ENCODE results near the gene PPARD. TPM values are rescaled to one million over a fixed set of nuclear protein-coding genes. Genes with fewer than 3 reads are reported as not detected.

Gene PPARD
- total RNA-seq (2022), result 26.2 and 26.8 TPM in 2 replicates
- Bru-seq, nascent RNA, result percentile 79 among the genes with signal in this experiment
- percentile 85 among the genes with signal in this experiment for BruChase-seq, experiment 1, labeled RNA remaining after a 6-hour chase
- percentile 82 among the genes with signal in this experiment for BruChase-seq, experiment 2, labeled RNA remaining after a 2-hour chase
- long read RNA-seq, partial matches to known transcripts, result 8 of 16 reads
- long read RNA-seq, other reads (novel, unspliced or antisense), result 6 of 16 reads

- H3K4me1 Mint-ChIP-seq (ENCODE audit: low read depth, unreplicated experiment), result peaks cover 17% of the 10 kb centered on the region
- CTCF ChIA-PET, result interaction anchor here (0.5 to 3.3 kb wide), 16 partner anchors 10 to 123 kb away, joined by 3 to 61 read pairs (median 4); partner anchors contain the start of genes DEF6 and FANCE
- DNase-seq, result peak; percentile 100
- peak; percentile 98 for TF ChIP-seq CTCF (IDR thresholded peaks at IDR 0.05; ENCODE audit: unreplicated experiment)
- H3K27me3 Mint-ChIP-seq (ENCODE audit: unreplicated experiment), result peaks cover 19% of the 10 kb centered on the region
- H3K36me3 Mint-ChIP-seq (ENCODE audit: insufficient read depth, unreplicated experiment), result peaks cover 22% of the 10 kb centered on the region
- H3K9me3 Mint-ChIP-seq (ENCODE audit: low read depth, unreplicated experiment), result no peaks in the 10 kb centered on the region
- BruUV-seq (replicated peaks), result no TSS peak
- H3K4me3 Mint-ChIP-seq (ENCODE audit: low read depth, unreplicated experiment), result peak within 1 kb of the TSS; percentile 83
- intact Hi-C loops (cut with micrococcal nuclease; ENCODE audit: unreplicated experiment), result loop anchor here (1.0 to 5.0 kb wide), 5 partner anchors 45 to 125 kb away; partner anchors contain the start of genes DEF6 and RPL10A
- peak within 1 kb of the TSS; percentile 82 for H3K27ac Mint-ChIP-seq (ENCODE audit: unreplicated experiment)
These were observed at the start of gene PPARD for GRCh38 chr6:35342258-35343091. TSS of gene PPARD (plus strand) at chr6:35342558. CDS start at chr6:35411088, 68,530 bp downstream.

- Mint-ChIP-seq H3K4me3 (ENCODE audit: low read depth, unreplicated experiment) (no peak overlapping the region), H3K36me3 (ENCODE audit: insufficient read depth, unreplicated experiment) (peaks cover 21% of the 10 kb centered on the region), H3K27ac (ENCODE audit: unreplicated experiment) (no peak overlapping the region), H3K9me3 (ENCODE audit: low read depth, unreplicated experiment) (no peaks in the 10 kb centered on the region), H3K4me1 (ENCODE audit: low read depth, unreplicated experiment) (no peaks in the 10 kb centered on the region), H3K27me3 (ENCODE audit: unreplicated experiment) (no peaks in the 10 kb centered on the region)
- DNase-seq, result no peak
- CTCF ChIA-PET, result interaction anchor here (0.5 to 1.7 kb wide), 7 partner anchors 9 to 229 kb away, joined by 3 to 13 read pairs (median 3); partner anchors contain the start of gene FANCE
- TF ChIP-seq CTCF (IDR thresholded peaks at IDR 0.05; ENCODE audit: unreplicated experiment), result no peak
- intact Hi-C loops (cut with micrococcal nuclease; ENCODE audit: unreplicated experiment), result loop anchor here (10.0 kb wide), 1 partner anchor 261 kb away; no protein-coding TSS in a partner anchor
- BruUV-seq (replicated peaks), result no TSS peak
These were observed 48.7 kb upstream of the PPARD start for GRCh38 chr6:35293681-35294080.

- CTCF ChIA-PET, result interaction anchor here (1.0 to 1.1 kb wide), 3 partner anchors 8 to 34 kb away, joined by 3 to 5 read pairs (median 3); no protein-coding TSS in a partner anchor
- DNase-seq, result peak; percentile 60
- Mint-ChIP-seq H3K36me3 (ENCODE audit: insufficient read depth, unreplicated experiment) (peaks cover 21% of the 10 kb centered on the region), H3K4me3 (ENCODE audit: low read depth, unreplicated experiment) (no peak overlapping the region), H3K4me1 (ENCODE audit: low read depth, unreplicated experiment) (peaks cover 3% of the 10 kb centered on the region), H3K9me3 (ENCODE audit: low read depth, unreplicated experiment) (no peaks in the 10 kb centered on the region), H3K27me3 (ENCODE audit: unreplicated experiment) (no peaks in the 10 kb centered on the region), H3K27ac (ENCODE audit: unreplicated experiment) (no peak overlapping the region)
- no TSS peak for BruUV-seq (replicated peaks)
- TF ChIP-seq CTCF (IDR thresholded peaks at IDR 0.05; ENCODE audit: unreplicated experiment), result peak; percentile 94
- intact Hi-C loops (cut with micrococcal nuclease; ENCODE audit: unreplicated experiment), result loop anchor here (10.0 kb wide), 1 partner anchor 260 kb away; no protein-coding TSS in a partner anchor
These were observed 47.9 kb upstream of the PPARD start for GRCh38 chr6:35294308-35294945.

GRCh38 chr6:35295036-35295435 is 47.3 kb upstream of the PPARD start:
- DNase-seq, result no peak
- Mint-ChIP-seq H3K4me1 (ENCODE audit: low read depth, unreplicated experiment) (peaks cover 8% of the 10 kb centered on the region), H3K27ac (ENCODE audit: unreplicated experiment) (no peak overlapping the region), H3K4me3 (ENCODE audit: low read depth, unreplicated experiment) (no peak overlapping the region), H3K36me3 (ENCODE audit: insufficient read depth, unreplicated experiment) (peaks cover 21% of the 10 kb centered on the region), H3K27me3 (ENCODE audit: unreplicated experiment) (no peaks in the 10 kb centered on the region), H3K9me3 (ENCODE audit: low read depth, unreplicated experiment) (no peaks in the 10 kb centered on the region)
- no TSS peak for BruUV-seq (replicated peaks)
- CTCF ChIA-PET, result no interaction called here
- TF ChIP-seq CTCF (IDR thresholded peaks at IDR 0.05; ENCODE audit: unreplicated experiment), result no peak
- intact Hi-C loops (cut with micrococcal nuclease; ENCODE audit: unreplicated experiment), result loop anchor here (5.0 to 10.0 kb wide), 2 partner anchors 47 to 260 kb away; partner anchors contain the start of gene PPARD

Data from Calu3 (cell line).